Lower lobe of right lung (tissue), 2 donors: ENCODE results near the gene TTC31. TPM values are rescaled to one million over a fixed set of nuclear protein-coding genes. Genes with fewer than 3 reads are reported as not detected.

Source experiments
- ATAC-seq, 2 donors: fragments of 200-7000 bp; cut with Tn5 transposase; one replicate each; pipeline ENCODE4 v1.9.1; 2020 to 2022; ENCODE audit warnings: mild to moderate bottlenecking in 2 of 2, moderate library complexity in 2 of 2
- DNase-seq: peaks from one replicate; pipeline ENCODE4 v3.0.0-alpha.2; 2020
- H3K27ac ChIP-seq: fragments of 200-600 bp; one replicate; pipeline ENCODE4 v1.8.0; 2022
- H3K27me3 ChIP-seq: fragments of 200-600 bp; one replicate; pipeline ENCODE4 v1.8.0; 2022; ENCODE audit warnings: low read depth
- H3K36me3 ChIP-seq: fragments of 200-600 bp; one replicate; pipeline ENCODE4 v1.8.0; 2022; ENCODE audit warnings: mild to moderate bottlenecking
- H3K4me1 ChIP-seq: fragments of 200-600 bp; one replicate; pipeline ENCODE4 v1.8.0; 2022
- H3K4me3 ChIP-seq: fragments of 200-600 bp; one replicate; pipeline ENCODE4 v1.8.0; 2022; ENCODE audit warnings: mild to moderate bottlenecking
- H3K9me3 ChIP-seq: fragments of 200-600 bp; one replicate; pipeline ENCODE4 v1.8.0; 2022
- intact Hi-C: fragments of 100-400 bp; cut with DNase I; formaldehyde crosslinking; loops from one replicate; pipeline ENCODE4 v1.11.0; 2022
- total RNA-seq: library from RNA; stranded (reverse); fragmentation: NEBNext Ultra II Directional; extraction: Animal tissue kit (Norgen Biotek cat#: 25700); gene quantifications from one replicate; pipeline ENCODE4 v1.2.1, GENCODE V29; 2021
- TF ChIP-seq, protein P1 (sequence below): fragments of 200-600 bp; IDR thresholded peaks from one replicate; pipeline ENCODE4 v1.8.0; 2022; ENCODE audit warnings: antibody characterized with exemption, mild to moderate bottlenecking
- donor health status: DM: no; HTN: yes; CAD: no; lungs with severe emphysema.

TTC31 gene
- total RNA-seq, 1 donor from 2014 or later: 23.0 TPM

DNA sequence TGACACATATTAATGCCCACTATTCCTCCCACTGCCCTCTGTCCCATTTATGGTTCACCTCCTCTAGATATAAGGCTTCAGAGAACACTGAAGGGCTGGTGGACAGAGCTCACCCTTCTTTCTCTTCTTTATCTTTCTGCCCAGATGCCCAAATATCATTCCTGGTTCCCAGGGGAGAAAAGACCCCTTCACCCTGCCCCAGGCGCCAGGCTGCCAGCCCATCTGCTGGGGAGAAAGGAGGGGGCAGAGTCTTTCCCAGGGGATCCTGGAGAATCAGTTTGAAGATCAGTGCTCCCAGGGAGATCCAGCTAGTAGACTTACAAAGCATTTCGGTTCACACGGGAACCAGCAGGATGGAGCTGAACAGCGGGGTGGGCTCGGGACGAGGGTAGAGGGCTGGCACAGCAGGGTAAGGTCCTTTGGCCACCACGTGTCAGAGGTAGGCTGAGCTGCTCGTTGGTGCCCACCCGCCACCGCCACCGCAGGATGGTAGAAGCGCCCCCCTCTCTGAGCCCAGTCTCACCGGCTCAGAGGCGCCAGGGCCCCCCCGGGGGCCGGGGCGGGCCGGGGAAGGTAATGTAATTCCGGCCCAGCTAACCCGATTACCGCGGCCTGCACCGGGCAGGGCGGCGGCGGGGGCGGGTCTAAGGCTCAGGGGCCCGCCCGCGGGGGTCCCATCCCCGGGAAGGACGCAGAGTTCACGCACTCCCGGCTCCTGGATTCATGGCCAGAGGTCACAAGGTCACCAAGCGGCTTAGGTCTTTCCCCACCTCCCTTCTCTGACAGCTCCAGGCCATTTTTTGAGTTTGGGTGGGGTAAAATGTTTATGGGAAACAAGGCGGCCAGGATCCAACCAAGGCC lies 30.1 kb downstream of the TTC31 start:
- H3K4me3 ChIP-seq: no peak overlapping the region
- no peak overlapping the region for H3K27ac ChIP-seq
- TF ChIP-seq, protein P1, sequence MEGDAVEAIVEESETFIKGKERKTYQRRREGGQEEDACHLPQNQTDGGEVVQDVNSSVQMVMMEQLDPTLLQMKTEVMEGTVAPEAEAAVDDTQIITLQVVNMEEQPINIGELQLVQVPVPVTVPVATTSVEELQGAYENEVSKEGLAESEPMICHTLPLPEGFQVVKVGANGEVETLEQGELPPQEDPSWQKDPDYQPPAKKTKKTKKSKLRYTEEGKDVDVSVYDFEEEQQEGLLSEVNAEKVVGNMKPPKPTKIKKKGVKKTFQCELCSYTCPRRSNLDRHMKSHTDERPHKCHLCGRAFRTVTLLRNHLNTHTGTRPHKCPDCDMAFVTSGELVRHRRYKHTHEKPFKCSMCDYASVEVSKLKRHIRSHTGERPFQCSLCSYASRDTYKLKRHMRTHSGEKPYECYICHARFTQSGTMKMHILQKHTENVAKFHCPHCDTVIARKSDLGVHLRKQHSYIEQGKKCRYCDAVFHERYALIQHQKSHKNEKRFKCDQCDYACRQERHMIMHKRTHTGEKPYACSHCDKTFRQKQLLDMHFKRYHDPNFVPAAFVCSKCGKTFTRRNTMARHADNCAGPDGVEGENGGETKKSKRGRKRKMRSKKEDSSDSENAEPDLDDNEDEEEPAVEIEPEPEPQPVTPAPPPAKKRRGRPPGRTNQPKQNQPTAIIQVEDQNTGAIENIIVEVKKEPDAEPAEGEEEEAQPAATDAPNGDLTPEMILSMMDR: no peak
- H3K4me1 ChIP-seq: peaks cover 36% of the 10 kb centered on the region
- DNase-seq (no peak), ATAC-seq (no peak)
- no peaks in the 10 kb centered on the region for H3K36me3 ChIP-seq
- intact Hi-C loops: no loop called here
- H3K9me3 ChIP-seq: no peaks in the 10 kb centered on the region
- peaks cover 84% of the 10 kb centered on the region for H3K27me3 ChIP-seq

DNA sequence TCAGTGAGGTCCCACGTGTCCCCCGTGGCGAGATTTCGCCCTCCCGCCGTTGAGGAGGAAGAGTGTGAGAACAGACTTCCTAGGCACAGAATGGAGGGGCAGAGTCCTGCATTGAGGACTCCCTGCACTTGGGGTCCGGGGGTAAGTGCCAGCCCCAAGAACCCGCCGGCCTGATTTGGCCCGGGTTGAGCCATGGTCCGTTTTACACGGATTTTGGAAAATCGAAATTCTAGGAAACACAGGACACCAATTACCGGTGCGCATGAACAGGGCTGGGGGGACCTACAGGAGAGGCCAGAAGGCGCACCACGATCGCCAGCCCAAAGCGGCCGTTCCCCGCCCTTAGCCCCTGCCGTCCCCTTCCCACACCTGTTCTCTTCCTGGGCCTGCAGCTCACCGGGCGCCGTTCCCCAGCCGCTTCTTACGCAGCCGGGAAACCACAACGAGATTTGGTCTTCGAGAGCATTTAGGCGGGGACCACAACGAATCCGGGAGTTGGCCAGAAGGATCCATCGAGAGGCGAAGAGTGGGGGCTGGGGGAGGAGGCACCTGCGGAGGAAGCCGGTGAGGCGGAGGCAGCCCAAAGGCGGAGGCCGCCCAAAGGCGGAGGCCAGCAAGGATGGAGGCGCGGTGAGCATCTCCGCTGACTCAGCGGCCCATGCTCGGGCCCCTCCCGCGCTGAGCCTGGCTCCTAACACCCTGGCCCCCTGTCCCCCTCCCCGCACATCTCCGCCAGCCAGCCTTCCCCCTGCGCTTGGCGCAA lies 30.9 kb downstream of the TTC31 start:
- H3K27me3 ChIP-seq: peaks cover 92% of the 10 kb centered on the region
- TF ChIP-seq, protein P1: no peak
- intact Hi-C loops: no loop called here
- H3K4me1 ChIP-seq: peaks cover 31% of the 10 kb centered on the region
- DNase-seq: no peak
- no peak overlapping the region for H3K27ac ChIP-seq
- H3K36me3 ChIP-seq: no peaks in the 10 kb centered on the region
- no peak for ATAC-seq
- H3K9me3 ChIP-seq: no peaks in the 10 kb centered on the region
- no peak overlapping the region for H3K4me3 ChIP-seq

DNA sequence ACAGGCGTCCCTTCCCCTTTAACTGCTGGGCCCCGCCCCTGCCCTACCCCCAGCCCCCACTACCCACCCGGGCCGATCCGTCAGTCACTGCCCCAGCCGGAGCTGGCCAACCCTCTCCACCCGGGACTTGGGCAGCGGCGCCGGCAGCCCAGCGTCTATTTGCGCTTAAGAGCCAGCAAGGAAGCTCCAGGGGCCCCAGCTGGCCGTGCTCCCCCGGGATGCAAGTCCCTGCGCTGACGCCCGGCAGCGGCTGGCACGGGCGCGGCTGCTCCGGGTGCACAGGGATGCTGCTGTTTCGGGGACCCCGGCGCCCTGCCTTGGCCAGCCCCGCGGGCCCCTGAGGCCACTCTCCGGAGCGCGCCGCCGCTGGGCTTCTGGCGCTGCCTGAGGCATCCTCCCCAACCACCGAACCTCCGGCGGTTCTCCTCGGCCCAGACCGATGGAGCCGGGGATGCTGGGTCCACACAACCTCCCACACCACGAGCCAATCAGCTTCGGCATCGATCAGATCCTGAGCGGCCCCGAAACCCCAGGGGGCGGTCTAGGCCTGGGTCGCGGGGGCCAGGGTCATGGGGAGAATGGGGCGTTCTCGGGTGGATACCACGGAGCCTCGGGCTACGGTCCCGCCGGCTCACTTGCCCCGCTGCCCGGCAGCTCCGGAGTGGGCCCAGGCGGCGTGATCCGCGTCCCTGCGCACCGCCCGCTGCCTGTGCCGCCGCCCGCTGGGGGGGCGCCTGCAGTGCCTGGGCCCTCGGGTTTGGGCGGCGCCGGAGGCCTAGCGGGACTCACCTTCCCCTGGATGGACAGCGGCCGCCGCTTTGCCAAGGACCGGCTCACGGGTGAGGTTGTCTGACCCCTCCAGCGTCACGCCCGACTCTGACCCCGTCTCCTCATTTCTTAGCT lies 31.7 kb downstream of the TTC31 start, which contains the start of gene TLX2:
Gene TLX2, plus strand, starts transcription at position 83 of the 903 bp plus-strand sequence. Its CDS starts 357 bp downstream, at position 440.
- H3K27me3 ChIP-seq: peaks cover 99% of the 10 kb centered on the region
- intact Hi-C loops: no loop called here
- ATAC-seq (no peak), DNase-seq (no peak)
- H3K4me3 ChIP-seq: peak within 1 kb of the TSS; percentile 47
- TF ChIP-seq, protein P1: no peak
- no peaks in the 10 kb centered on the region for H3K9me3 ChIP-seq
- H3K36me3 ChIP-seq: no peaks in the 10 kb centered on the region
- H3K4me1 ChIP-seq: peaks cover 31% of the 10 kb centered on the region
- H3K27ac ChIP-seq: no peak within 1 kb of the TSS

DNA sequence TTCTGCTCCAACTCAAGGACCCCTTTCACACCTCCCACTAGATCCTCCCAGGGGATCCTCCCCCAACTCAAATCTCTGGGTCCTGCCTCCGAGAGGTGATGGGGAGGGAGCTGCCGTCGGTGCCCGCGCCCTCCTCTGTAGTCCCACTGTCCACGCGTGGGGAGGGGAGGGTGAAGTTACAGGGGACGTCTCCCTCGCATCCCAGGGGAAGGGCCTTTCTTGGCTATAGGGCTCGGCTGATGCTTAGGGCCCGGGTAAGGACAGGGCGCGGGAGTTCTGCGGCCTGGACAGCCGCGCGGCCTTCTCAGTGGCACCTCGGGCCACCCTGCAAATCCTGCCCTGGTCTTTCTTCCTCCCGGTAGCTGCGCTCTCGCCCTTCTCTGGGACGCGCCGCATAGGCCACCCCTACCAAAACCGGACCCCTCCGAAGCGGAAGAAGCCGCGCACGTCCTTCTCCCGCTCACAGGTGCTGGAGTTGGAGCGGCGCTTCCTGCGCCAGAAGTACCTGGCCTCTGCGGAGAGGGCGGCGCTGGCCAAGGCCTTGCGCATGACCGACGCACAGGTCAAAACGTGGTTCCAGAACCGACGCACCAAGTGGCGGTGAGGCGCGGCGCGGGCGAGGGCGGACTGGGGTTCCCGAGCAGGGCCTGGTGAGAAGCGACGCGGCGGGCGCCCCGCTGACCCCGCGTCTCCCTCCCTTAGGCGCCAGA lies 32.5 kb downstream of the TTC31 start:
- intact Hi-C loops: no loop called here
- TF ChIP-seq, protein P1: no peak
- Histone ChIP-seq H3K9me3 (no peaks in the 10 kb centered on the region), H3K4me1 (peaks cover 31% of the 10 kb centered on the region), H3K27me3 (peaks cover 98% of the 10 kb centered on the region), H3K4me3 (peak overlapping the region; percentile 47), H3K27ac (no peak overlapping the region), H3K36me3 (no peaks in the 10 kb centered on the region)
- DNase-seq: no peak
- peak; percentile 49 to 56 for ATAC-seq
